GM12891 (cell line): ENCODE measurements around the gene SRXN1.
A peak's percentile ranks its signal among the peaks of the same experiment; 100 is the strongest.
"Not testable (repeated sequence)": the region's sequence is repeated elsewhere in the genome, so short reads cannot be mapped to it uniquely, and the experiment has no call there.

Experiments
- DNase-seq: peaks from one replicate; pipeline ENCODE4 v3.0.0; 2011; ENCODE audit warnings: low spot score; ENCODE audit not compliant: insufficient read length
- FAIRE-seq: peaks from 2 replicates; lab custom pipeline; 2011; peaks lifted over from hg19 to GRCh38; lab: Jason Lieb, UNC
- PAX5 ChIP-seq: IDR thresholded peaks from 2 replicates; pipeline ENCODE4 v1.6.1; 2011; ENCODE audit warnings: low read length, moderate library complexity, mild to moderate bottlenecking; ENCODE audit not compliant: insufficient read depth, severe bottlenecking
- POLR2A ChIP-seq: IDR thresholded peaks from 2 replicates; pipeline ENCODE4 v1.6.1; 2011; ENCODE audit warnings: low read depth, low read length, control low read depth
- POLR2AphosphoS5 ChIP-seq: IDR thresholded peaks from 2 replicates; pipeline ENCODE4 v1.6.1; 2011; ENCODE audit warnings: low read depth, low read length, control low read depth
- POU2F2 ChIP-seq: IDR thresholded peaks from 2 replicates; pipeline ENCODE4 v1.6.1; 2011; ENCODE audit warnings: low read depth, mild to moderate bottlenecking, control low read depth, low read length, moderate library complexity
- SPI1 ChIP-seq: IDR thresholded peaks from 2 replicates; pipeline ENCODE4 v1.6.1; 2011; ENCODE audit warnings: low read depth, low read length, control low read depth
- TAF1 ChIP-seq: IDR thresholded peaks from 2 replicates; pipeline ENCODE4 v1.6.1; 2011; ENCODE audit warnings: low read depth, low read length, control low read depth

SRXN1 gene

GRCh38 chr20:646868-647233, 6.1 kb downstream of the SRXN1 start:
- TF ChIP-seq POU2F2 (no peak), TAF1 (no peak), POLR2AphosphoS5 (no peak), POLR2A (no peak), SPI1 (no peak), PAX5 (no peak)
- DNase-seq (no peak), FAIRE-seq (no peak)

- DNase-seq (no peak), FAIRE-seq (no peak)
- TF ChIP-seq POLR2AphosphoS5 (no peak), POU2F2 (no peak), TAF1 (no peak), PAX5 (no peak), POLR2A (no peak)
These were observed 6.7 kb downstream of the SRXN1 start for GRCh38 chr20:646107-646867.

- FAIRE-seq (peak; percentile 93), DNase-seq (peak; percentile 88)
- TF ChIP-seq SPI1 (peak; percentile 35; the same call in 1 of the 2 replicates), POU2F2 (no peak)
These were observed 7.5 kb downstream of the SRXN1 start for GRCh38 chr20:645318-646106.

GRCh38 chr20:644692-645317, 8.2 kb downstream of the SRXN1 start:
- FAIRE-seq (no peak), DNase-seq (no peak)
- no peak for TF ChIP-seq TAF1
- no peak for TF ChIP-seq POLR2AphosphoS5

DNA sequence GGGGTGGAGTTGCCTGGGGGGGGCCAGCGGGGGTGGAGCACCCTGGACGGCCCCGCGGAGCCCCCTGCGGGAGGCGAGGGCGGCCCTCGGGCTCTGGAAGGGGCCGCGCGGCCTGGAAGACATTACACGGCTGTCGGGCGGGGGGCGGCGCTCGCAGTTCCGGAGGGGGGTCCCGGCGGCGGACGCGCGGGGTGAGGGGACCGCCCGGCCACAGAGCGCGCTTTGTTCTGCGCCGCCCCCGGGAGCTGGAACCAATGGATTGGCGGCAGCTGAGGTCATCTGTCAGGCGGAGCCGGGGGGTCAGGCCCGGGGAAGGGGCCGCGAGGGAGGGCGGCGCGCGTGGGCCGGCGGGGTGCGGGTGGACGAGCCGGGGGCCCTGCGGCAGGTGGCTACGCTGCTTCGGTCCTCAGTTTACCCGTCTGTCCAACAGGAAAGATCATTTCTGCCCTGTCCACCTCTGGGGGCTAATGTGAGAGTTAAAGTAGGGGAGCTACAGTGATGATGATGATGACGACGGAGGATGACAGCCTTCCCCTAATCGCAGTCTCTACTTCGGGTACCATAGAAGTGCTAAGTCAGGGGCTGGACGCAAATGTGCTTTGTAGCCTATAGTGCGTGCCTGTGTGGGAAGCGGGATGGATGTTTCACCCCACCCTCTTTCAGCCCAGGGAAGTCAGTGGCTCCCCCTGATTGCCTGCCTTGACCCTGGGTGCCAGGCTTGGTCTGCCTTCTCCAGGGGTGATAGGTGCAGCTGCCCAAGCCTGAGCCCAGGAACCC, 10.4 kb downstream of the SRXN1 start:
- FAIRE-seq (no peak), DNase-seq (no peak)
- TF ChIP-seq TAF1 (no peak), PAX5 (no peak)

GRCh38 chr20:642013-642397, 11.0 kb downstream of the SRXN1 start:
- not testable (repeated sequence) for FAIRE-seq, DNase-seq

GRCh38 chr20:641516-641875, 11.5 kb downstream of the SRXN1 start:
- no peak for DNase-seq
- TF ChIP-seq POU2F2, result no peak
- no peak for TF ChIP-seq TAF1
- TF ChIP-seq POLR2A, result no peak
- TF ChIP-seq POLR2AphosphoS5, result no peak
- TF ChIP-seq SPI1, result no peak
- TF ChIP-seq PAX5, result no peak

GRCh38 chr20:640674-641515, 12.1 kb downstream of the SRXN1 start:
- TF ChIP-seq SPI1, result no peak
- no peak for TF ChIP-seq POLR2AphosphoS5
- no peak for TF ChIP-seq TAF1
- TF ChIP-seq PAX5, result no peak
- no peak for TF ChIP-seq POLR2A
- no peak for TF ChIP-seq POU2F2
- no peak for FAIRE-seq
- DNase-seq, result no peak

More at GRCh38 chr20:641516-641875, 11.5 kb downstream of the SRXN1 start:
- FAIRE-seq, result no peak

GRCh38 chr20:638579-638978, 14.4 kb downstream of the SRXN1 start:
- TF ChIP-seq SPI1 (no peak), POU2F2 (no peak), POLR2AphosphoS5 (no peak), POLR2A (no peak), TAF1 (no peak), PAX5 (no peak)
- no peak for DNase-seq
- FAIRE-seq, result no peak
